ENCODE data around the gene CORO2A.
"Not testable (repeated sequence)": the region's sequence is repeated elsewhere in the genome, so short reads cannot be mapped to it uniquely, and the experiment has no call there.

DNA sequence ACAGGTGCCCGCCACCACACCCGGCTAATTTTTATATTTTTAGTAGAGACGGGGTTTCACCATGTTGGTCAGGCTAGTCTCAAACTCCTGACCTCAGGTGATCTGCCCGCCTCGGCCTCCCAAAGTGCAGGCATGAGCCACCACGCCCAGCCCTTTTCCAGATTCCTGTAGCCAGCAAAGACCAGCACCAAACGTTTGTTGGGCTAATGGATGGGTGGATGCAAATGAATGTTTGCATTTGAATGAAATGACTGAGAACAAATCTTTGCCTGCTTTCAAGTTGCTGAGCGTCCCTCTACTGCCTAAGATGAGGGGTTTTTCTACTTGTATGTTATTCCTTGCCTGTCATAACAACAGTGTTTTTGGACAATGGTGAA, 115.9 kb downstream of the CORO2A start:
- TF ChIP-seq POLR2A (IDR thresholded peaks at IDR 0.05), result not testable (repeated sequence)
- TF ChIP-seq, protein P1, sequence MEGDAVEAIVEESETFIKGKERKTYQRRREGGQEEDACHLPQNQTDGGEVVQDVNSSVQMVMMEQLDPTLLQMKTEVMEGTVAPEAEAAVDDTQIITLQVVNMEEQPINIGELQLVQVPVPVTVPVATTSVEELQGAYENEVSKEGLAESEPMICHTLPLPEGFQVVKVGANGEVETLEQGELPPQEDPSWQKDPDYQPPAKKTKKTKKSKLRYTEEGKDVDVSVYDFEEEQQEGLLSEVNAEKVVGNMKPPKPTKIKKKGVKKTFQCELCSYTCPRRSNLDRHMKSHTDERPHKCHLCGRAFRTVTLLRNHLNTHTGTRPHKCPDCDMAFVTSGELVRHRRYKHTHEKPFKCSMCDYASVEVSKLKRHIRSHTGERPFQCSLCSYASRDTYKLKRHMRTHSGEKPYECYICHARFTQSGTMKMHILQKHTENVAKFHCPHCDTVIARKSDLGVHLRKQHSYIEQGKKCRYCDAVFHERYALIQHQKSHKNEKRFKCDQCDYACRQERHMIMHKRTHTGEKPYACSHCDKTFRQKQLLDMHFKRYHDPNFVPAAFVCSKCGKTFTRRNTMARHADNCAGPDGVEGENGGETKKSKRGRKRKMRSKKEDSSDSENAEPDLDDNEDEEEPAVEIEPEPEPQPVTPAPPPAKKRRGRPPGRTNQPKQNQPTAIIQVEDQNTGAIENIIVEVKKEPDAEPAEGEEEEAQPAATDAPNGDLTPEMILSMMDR (IDR thresholded peaks at IDR 0.05), result not testable (repeated sequence)
